Body of pancreas (tissue), 4 donors: Measurements from ENCODE around the gene GRID2. TPM values are rescaled to one million over a fixed set of nuclear protein-coding genes. Genes with fewer than 3 reads are reported as not detected.

ENCODE experiments used
- ATAC-seq: fragments of 150-250 bp; one replicate; pipeline ENCODE4 v1.9.1; 2016
- DNase-seq, 4 donors: peaks; one replicate each; pipeline ENCODE4 v3.0.0-alpha.2; 2019
- H3K27ac ChIP-seq, 4 donors: fragments of 200-600 bp; sonication (generic); 1 replicate in 3 of 4; 2 replicates in 1 of 4; pipeline versions ENCODE4 v1.5.1 to v1.6.1; 2016 to 2019; ENCODE audit warnings: mild to moderate bottlenecking in 1 of 4, mixed read lengths in 1 of 4, moderate library complexity in 1 of 4
- H3K27me3 ChIP-seq, 2 donors: fragments of 200-600 bp; sonication (generic); one replicate each; pipeline ENCODE4 v1.6.0; 2016; ENCODE audit warnings: mild to moderate bottlenecking in 1 of 2
- H3K36me3 ChIP-seq, 2 donors: fragments of 200-600 bp; sonication (generic); replicated peaks in 1 of 2; 2 replicates each; pipeline ENCODE4 v1.5.1; 2016; ENCODE audit warnings: low read depth in 2 of 2; ENCODE audit not compliant: insufficient read depth in 1 of 2
- H3K4me1 ChIP-seq: fragments of 200-600 bp; sonication (generic); one replicate; pipeline ENCODE4 v1.6.0; 2016
- H3K4me3 ChIP-seq, 2 donors: fragments of 200-600 bp; sonication (generic); 1 replicate in 1 of 2; 2 replicates in 1 of 2; pipeline ENCODE4 v1.5.1; 2016 to 2019
- H3K9me3 ChIP-seq, 3 donors: fragments of 200-600 bp; sonication (generic); 1 replicate in 2 of 3; 2 replicates in 1 of 3; pipeline ENCODE4 v1.5.1; 2016
- CTCF ChIP-seq, 7 experiments: fragments of 450-650 bp in 4 of 7; fragments of 200-600 bp in 3 of 7; sonication (generic) in 3 of 7; IDR thresholded peaks; one replicate each; pipeline ENCODE4 v1.5.1; 2016 to 2019; ENCODE audit warnings: antibody characterized with exemption in 7 of 7
- POLR2A ChIP-seq, 3 donors: fragments of 450-650 bp; IDR thresholded peaks; one replicate each; pipeline ENCODE4 v1.6.1; 2016; ENCODE audit warnings: antibody characterized with exemption in 3 of 3, mild to moderate bottlenecking in 2 of 3
- WGBS, 2 donors: methylation state at CpG; one replicate each; pipeline ENCODE4 v1.1.5; 2017; 5-methylcytosine and 5-hydroxymethylcytosine counted together
- intact Hi-C: fragments of 100-400 bp; cut with DNase I; formaldehyde crosslinking; loops from one replicate; pipeline ENCODE4 v1.15.1; 2023
- total RNA-seq, 2 donors: library from RNA; depleted of rRNA; stranded (reverse); fragments of >200 nt; gene quantifications; one replicate each; pipeline ENCODE4 v1.1.0, GENCODE V29; 2016

Gene GRID2
- total RNA-seq, 2 donors from 2014 or later: not detected

DNA sequence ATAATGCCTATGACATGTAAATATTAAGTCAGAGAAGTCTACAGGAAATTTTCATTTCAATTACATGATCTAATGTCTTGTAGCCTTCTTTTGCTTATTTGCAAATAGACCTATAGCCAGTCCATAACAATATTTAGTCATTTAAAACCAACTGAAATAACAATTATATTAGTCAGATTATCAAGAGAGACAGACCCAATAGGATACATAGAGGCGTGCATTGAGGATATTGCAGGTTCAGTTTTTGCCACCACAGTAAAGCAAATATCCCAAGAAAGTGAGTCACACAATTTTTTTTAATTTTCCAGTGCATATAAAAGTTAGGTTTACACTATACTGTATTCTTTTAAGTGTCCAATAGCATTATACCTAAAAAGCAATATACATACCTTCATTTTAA is 1175.0 kb downstream of the GRID2 start:
- Histone ChIP-seq H3K4me1 (no peaks in the 10 kb centered on the region), H3K4me3 (no peak overlapping the region), H3K9me3 (no peaks in the 10 kb centered on the region), H3K27ac (no peak overlapping the region), H3K36me3 (no peaks in the 10 kb centered on the region), H3K27me3 (no peaks in the 10 kb centered on the region)
- TF ChIP-seq CTCF (IDR thresholded peaks at IDR 0.05): no peak
- TF ChIP-seq POLR2A (IDR thresholded peaks at IDR 0.05): no peak
- DNase-seq: no peak
- ATAC-seq: no peak
- intact Hi-C loops: no loop called here
- 79 to 82% methylated on average over 1 of the region's 1 CpG for whole genome bisulfite sequencing, 2 donors

- Histone ChIP-seq H3K27me3 (no peaks in the 10 kb centered on the region), H3K27ac (no peak overlapping the region), H3K4me1 (no peaks in the 10 kb centered on the region), H3K4me3 (no peak overlapping the region), H3K36me3 (no peaks in the 10 kb centered on the region), H3K9me3 (no peaks in the 10 kb centered on the region)
- ATAC-seq: no peak
- no peak for DNase-seq
- no peak for TF ChIP-seq CTCF (IDR thresholded peaks at IDR 0.05)
- no peak for TF ChIP-seq POLR2A (IDR thresholded peaks at IDR 0.05)
- intact Hi-C loops: no loop called here
- 91 to 93% methylated on average over 1 of the region's 1 CpG for WGBS, 2 donors
Observed at GRCh38 chr4:93480452-93480851, 1176.7 kb downstream of the GRID2 start.

GRCh38 chr4:93495346-93495745 is 1191.6 kb downstream of the GRID2 start:
- ATAC-seq (no peak), DNase-seq (no peak)
- H3K27me3 ChIP-seq: no peaks in the 10 kb centered on the region
- no peaks in the 10 kb centered on the region for H3K9me3 ChIP-seq
- H3K27ac ChIP-seq: no peak overlapping the region
- WGBS, 2 donors: 41 to 46% methylated on average over 4 of the region's 4 CpGs
- TF ChIP-seq POLR2A (IDR thresholded peaks at IDR 0.05) (no peak), CTCF (IDR thresholded peaks at IDR 0.05) (no peak)
- no peaks in the 10 kb centered on the region for H3K4me1 ChIP-seq
- intact Hi-C loops: no loop called here
- H3K4me3 ChIP-seq: no peak overlapping the region
- no peaks in the 10 kb centered on the region for H3K36me3 ChIP-seq

- Histone ChIP-seq H3K27ac (no peak overlapping the region), H3K36me3 (no peaks in the 10 kb centered on the region), H3K9me3 (no peaks in the 10 kb centered on the region), H3K4me3 (no peak overlapping the region), H3K4me1 (no peaks in the 10 kb centered on the region), H3K27me3 (no peaks in the 10 kb centered on the region)
- ATAC-seq (no peak), DNase-seq (no peak)
- no peak for TF ChIP-seq POLR2A (IDR thresholded peaks at IDR 0.05)
- no peak for TF ChIP-seq CTCF (IDR thresholded peaks at IDR 0.05)
- intact Hi-C loops: no loop called here
- 56 to 57% methylated on average over 3 of the region's 3 CpGs for WGBS, 2 donors
Observed at GRCh38 chr4:93501244-93501643, 1197.5 kb downstream of the GRID2 start.

GRCh38 chr4:93501946-93502345 is 1198.2 kb downstream of the GRID2 start:
- H3K9me3 ChIP-seq: no peaks in the 10 kb centered on the region
- H3K27ac ChIP-seq: no peak overlapping the region
- DNase-seq: no peak
- ATAC-seq: no peak
- WGBS, 2 donors: 67% methylated on average over 3 of the region's 3 CpGs
- TF ChIP-seq POLR2A (IDR thresholded peaks at IDR 0.05) (no peak), CTCF (IDR thresholded peaks at IDR 0.05) (no peak)
- H3K4me1 ChIP-seq: no peaks in the 10 kb centered on the region
- H3K27me3 ChIP-seq: no peaks in the 10 kb centered on the region
- intact Hi-C loops: no loop called here
- no peaks in the 10 kb centered on the region for H3K36me3 ChIP-seq
- no peak overlapping the region for H3K4me3 ChIP-seq
